Breast epithelium (tissue), 3 donors: Measurements from ENCODE around the gene NUP153.

Source experiments
- POLR2A ChIP-seq: fragments of 450-650 bp; IDR thresholded peaks from one replicate; pipeline ENCODE4 v1.6.1; 2016; ENCODE audit warnings: antibody characterized with exemption, mild to moderate bottlenecking, moderate library complexity
- POLR2AphosphoS5 ChIP-seq, 3 donors: sonication (generic); formaldehyde crosslinking; IDR thresholded peaks; one replicate each; pipeline ENCODE4 v1.6.1; 2017; ENCODE audit warnings: antibody characterized with exemption in 3 of 3
- TF ChIP-seq, protein P1 (sequence below), 3 donors: fragments of 450-650 bp; IDR thresholded peaks; one replicate each; pipeline ENCODE4 v1.5.1; 2016 to 2017; ENCODE audit warnings: antibody characterized with exemption in 3 of 3, mild to moderate bottlenecking in 3 of 3, moderate library complexity in 3 of 3

DNA sequence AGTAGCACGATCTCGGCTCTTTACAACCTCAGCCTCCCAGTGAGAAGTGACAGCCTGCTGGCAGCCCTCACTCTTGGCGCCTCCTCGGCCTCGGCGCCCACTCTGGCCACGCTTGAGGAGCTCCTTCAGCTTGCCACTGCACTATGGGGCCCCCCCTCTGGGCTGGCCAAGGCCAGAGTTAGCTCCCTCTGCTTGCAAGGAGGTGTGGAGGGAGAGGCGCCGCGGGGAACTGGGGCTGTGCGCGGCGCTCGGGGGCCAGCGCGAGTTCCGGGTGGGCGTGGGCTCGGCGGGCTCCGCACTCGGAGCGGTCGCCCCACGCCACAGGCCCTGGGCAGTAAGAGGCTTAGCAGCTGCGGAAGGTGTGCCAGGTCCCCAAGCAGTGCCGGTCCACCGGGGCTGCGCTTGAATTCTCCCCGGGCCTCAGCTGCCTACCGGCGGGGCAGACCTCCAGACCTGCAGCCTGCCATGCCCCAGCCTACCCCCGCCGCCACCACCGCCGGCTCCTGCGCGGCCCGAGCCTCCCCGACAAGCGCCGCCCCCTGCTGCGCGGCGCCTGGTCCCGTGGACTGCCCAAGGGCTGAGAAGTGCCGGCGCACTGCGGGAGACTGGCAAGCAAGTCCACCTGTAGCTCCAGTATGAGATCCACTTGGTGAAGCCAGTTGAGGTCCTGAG, 22.0 kb upstream of the NUP153 start:
- TF ChIP-seq POLR2AphosphoS5 (IDR thresholded peaks at IDR 0.05) (no peak), POLR2A (no peak)
- TF ChIP-seq, protein P1, sequence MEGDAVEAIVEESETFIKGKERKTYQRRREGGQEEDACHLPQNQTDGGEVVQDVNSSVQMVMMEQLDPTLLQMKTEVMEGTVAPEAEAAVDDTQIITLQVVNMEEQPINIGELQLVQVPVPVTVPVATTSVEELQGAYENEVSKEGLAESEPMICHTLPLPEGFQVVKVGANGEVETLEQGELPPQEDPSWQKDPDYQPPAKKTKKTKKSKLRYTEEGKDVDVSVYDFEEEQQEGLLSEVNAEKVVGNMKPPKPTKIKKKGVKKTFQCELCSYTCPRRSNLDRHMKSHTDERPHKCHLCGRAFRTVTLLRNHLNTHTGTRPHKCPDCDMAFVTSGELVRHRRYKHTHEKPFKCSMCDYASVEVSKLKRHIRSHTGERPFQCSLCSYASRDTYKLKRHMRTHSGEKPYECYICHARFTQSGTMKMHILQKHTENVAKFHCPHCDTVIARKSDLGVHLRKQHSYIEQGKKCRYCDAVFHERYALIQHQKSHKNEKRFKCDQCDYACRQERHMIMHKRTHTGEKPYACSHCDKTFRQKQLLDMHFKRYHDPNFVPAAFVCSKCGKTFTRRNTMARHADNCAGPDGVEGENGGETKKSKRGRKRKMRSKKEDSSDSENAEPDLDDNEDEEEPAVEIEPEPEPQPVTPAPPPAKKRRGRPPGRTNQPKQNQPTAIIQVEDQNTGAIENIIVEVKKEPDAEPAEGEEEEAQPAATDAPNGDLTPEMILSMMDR (IDR thresholded peaks at IDR 0.05): no peak
